H1 (cell line): ENCODE results near the gene NOL4L. TPM values are rescaled to one million over a fixed set of nuclear protein-coding genes. Genes with fewer than 3 reads are reported as not detected.

ENCODE experiments used
- HDAC2 ChIP-seq, 2 experiments: fragments of 300-600 bp in 1 of 2; sonication (generic) in 1 of 2; IDR thresholded peaks; 2 replicates each; pipeline ENCODE4 v1.6.1; 2011 to 2012; ENCODE audit warnings: low read depth in 2 of 2, low read length in 2 of 2, mild to moderate bottlenecking in 2 of 2, moderate library complexity in 2 of 2, borderline replicate concordance in 1 of 2, inconsistent platforms in 1 of 2
- KDM4A ChIP-seq: IDR thresholded peaks from one replicate; pipeline ENCODE4 v1.7.1; 2012; ENCODE audit warnings: low read depth, mild to moderate bottlenecking, moderate library complexity, low read length, inconsistent platforms; ENCODE audit not compliant: severe bottlenecking
- MAFK ChIP-seq: IDR thresholded peaks from 2 replicates; pipeline ENCODE4 v1.6.1; 2012; ENCODE audit warnings: low read depth, mild to moderate bottlenecking, improper control_type of control experiment, low read length
- POLR2AphosphoS5 ChIP-seq: IDR thresholded peaks from 2 replicates; pipeline ENCODE4 v1.6.1; 2011; ENCODE audit warnings: low read depth, low read length
- POU5F1 ChIP-seq: IDR thresholded peaks from 2 replicates; pipeline ENCODE4 v1.6.1; 2011; ENCODE audit warnings: low read depth, mild to moderate bottlenecking, low read length, moderate library complexity
- RNF2 ChIP-seq: fragments of 200-900, 300-1000 bp; sonication (generic); IDR thresholded peaks from 2 replicates; pipeline ENCODE4 v1.7.1; 2016; ENCODE audit warnings: borderline replicate concordance, low read depth, mild to moderate bottlenecking, antibody characterized with exemption, low read length; ENCODE audit not compliant: poor library complexity, severe bottlenecking; ENCODE audit errors: missing control alignments
- TAF1 ChIP-seq: IDR thresholded peaks from 2 replicates; pipeline ENCODE4 v1.6.1; 2011; ENCODE audit warnings: mild to moderate bottlenecking, low read depth, low read length
- TCF12 ChIP-seq: IDR thresholded peaks from 2 replicates; pipeline ENCODE4 v1.6.1; 2011; ENCODE audit warnings: low read depth, mild to moderate bottlenecking, low read length
- polyA plus RNA-seq, 7 experiments: library from polyadenylated mRNA; depleted of rRNA in 3 of 7; stranded (reverse) in 5 of 7; unstranded in 2 of 7; fragments of >200 nt in 5 of 7; fragments of 200-250 nt in 2 of 7; gene quantifications; 1 replicate in 5 of 7; 2 replicates in 1 of 7; 4 replicates in 1 of 7; pipeline versions ENCODE4 v1.2.1 to v1.2.3, GENCODE V29; 2011 to 2013; ENCODE audit warnings: missing spikeins in 2 of 7, mixed read lengths in 2 of 7
- total RNA-seq: library from RNA; stranded (reverse); fragmentation: NEBNext Ultra II Directional; extraction: Animal tissue kit (Norgen Biotek cat#: 25700); gene quantifications from 2 replicates; pipeline ENCODE4 v1.2.1, GENCODE V29; 2021
- TF ChIP-seq, protein P1 (sequence below): fragments of 300-600 bp; sonication (generic); IDR thresholded peaks from 2 replicates; pipeline ENCODE4 v1.7.1; 2012; ENCODE audit warnings: low read length, moderate library complexity, mild to moderate bottlenecking, inconsistent platforms; ENCODE audit not compliant: insufficient replicate concordance

The NOL4L gene
- total and polyA plus RNA-seq, 2 of the 8 experiments (the other 6 are each of a cell fraction or from before 2014, with no cell fraction given), result 15.3 to 23.7 TPM

DNA sequence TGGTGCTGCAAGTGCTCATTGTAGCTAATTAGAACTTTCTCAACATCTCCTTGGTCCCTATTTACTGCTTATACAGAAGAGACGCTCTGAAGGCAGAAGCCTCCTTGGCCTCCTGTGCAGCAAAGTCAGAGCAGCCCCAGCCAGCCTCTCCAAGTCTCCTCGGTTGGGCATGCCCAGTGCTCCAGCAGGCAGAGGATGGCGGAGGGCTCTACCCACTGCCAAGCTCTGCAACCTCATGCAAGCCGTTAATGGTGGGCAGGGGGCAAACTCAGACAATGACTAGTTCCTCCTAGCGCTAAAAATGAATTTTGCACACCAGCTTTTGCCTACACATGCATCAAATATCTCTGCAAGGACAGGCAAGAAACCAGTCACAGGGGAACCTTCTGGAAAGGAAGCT, 27.8 kb downstream of the NOL4L start (continued):
- TF ChIP-seq, protein P1, sequence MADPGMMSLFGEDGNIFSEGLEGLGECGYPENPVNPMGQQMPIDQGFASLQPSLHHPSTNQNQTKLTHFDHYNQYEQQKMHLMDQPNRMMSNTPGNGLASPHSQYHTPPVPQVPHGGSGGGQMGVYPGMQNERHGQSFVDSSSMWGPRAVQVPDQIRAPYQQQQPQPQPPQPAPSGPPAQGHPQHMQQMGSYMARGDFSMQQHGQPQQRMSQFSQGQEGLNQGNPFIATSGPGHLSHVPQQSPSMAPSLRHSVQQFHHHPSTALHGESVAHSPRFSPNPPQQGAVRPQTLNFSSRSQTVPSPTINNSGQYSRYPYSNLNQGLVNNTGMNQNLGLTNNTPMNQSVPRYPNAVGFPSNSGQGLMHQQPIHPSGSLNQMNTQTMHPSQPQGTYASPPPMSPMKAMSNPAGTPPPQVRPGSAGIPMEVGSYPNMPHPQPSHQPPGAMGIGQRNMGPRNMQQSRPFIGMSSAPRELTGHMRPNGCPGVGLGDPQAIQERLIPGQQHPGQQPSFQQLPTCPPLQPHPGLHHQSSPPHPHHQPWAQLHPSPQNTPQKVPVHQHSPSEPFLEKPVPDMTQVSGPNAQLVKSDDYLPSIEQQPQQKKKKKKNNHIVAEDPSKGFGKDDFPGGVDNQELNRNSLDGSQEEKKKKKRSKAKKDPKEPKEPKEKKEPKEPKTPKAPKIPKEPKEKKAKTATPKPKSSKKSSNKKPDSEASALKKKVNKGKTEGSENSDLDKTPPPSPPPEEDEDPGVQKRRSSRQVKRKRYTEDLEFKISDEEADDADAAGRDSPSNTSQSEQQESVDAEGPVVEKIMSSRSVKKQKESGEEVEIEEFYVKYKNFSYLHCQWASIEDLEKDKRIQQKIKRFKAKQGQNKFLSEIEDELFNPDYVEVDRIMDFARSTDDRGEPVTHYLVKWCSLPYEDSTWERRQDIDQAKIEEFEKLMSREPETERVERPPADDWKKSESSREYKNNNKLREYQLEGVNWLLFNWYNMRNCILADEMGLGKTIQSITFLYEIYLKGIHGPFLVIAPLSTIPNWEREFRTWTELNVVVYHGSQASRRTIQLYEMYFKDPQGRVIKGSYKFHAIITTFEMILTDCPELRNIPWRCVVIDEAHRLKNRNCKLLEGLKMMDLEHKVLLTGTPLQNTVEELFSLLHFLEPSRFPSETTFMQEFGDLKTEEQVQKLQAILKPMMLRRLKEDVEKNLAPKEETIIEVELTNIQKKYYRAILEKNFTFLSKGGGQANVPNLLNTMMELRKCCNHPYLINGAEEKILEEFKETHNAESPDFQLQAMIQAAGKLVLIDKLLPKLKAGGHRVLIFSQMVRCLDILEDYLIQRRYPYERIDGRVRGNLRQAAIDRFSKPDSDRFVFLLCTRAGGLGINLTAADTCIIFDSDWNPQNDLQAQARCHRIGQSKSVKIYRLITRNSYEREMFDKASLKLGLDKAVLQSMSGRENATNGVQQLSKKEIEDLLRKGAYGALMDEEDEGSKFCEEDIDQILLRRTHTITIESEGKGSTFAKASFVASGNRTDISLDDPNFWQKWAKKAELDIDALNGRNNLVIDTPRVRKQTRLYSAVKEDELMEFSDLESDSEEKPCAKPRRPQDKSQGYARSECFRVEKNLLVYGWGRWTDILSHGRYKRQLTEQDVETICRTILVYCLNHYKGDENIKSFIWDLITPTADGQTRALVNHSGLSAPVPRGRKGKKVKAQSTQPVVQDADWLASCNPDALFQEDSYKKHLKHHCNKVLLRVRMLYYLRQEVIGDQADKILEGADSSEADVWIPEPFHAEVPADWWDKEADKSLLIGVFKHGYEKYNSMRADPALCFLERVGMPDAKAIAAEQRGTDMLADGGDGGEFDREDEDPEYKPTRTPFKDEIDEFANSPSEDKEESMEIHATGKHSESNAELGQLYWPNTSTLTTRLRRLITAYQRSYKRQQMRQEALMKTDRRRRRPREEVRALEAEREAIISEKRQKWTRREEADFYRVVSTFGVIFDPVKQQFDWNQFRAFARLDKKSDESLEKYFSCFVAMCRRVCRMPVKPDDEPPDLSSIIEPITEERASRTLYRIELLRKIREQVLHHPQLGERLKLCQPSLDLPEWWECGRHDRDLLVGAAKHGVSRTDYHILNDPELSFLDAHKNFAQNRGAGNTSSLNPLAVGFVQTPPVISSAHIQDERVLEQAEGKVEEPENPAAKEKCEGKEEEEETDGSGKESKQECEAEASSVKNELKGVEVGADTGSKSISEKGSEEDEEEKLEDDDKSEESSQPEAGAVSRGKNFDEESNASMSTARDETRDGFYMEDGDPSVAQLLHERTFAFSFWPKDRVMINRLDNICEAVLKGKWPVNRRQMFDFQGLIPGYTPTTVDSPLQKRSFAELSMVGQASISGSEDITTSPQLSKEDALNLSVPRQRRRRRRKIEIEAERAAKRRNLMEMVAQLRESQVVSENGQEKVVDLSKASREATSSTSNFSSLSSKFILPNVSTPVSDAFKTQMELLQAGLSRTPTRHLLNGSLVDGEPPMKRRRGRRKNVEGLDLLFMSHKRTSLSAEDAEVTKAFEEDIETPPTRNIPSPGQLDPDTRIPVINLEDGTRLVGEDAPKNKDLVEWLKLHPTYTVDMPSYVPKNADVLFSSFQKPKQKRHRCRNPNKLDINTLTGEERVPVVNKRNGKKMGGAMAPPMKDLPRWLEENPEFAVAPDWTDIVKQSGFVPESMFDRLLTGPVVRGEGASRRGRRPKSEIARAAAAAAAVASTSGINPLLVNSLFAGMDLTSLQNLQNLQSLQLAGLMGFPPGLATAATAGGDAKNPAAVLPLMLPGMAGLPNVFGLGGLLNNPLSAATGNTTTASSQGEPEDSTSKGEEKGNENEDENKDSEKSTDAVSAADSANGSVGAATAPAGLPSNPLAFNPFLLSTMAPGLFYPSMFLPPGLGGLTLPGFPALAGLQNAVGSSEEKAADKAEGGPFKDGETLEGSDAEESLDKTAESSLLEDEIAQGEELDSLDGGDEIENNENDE, result no peak
- no peak for TF ChIP-seq RNF2
- TF ChIP-seq POLR2AphosphoS5, result no peak
- no peak for TF ChIP-seq TAF1
- TF ChIP-seq MAFK, result no peak
- no peak for TF ChIP-seq KDM4A
- no peak for TF ChIP-seq POU5F1
- no peak for TF ChIP-seq TCF12
- TF ChIP-seq HDAC2 (IDR thresholded peaks at IDR 0.05; ENCODE audit: borderline replicate concordance in 1 of 2, low read depth in 2 of 2, low read length in 2 of 2), result no peak
